ENCODE data around the gene CFI.

The CFI gene

GRCh38 chr4:109801895-109802319 is at the start of gene CFI:
Gene CFI, minus strand, starts transcription at chr4:109801999. Its CDS starts 28 bp downstream, at chr4:109801971.
- H3K36me3 ChIP-seq (ENCODE audit: control insufficient read depth in 1 of 2, insufficient read depth in 2 of 2, low read length in 2 of 2) = no peaks in the 10 kb centered on the region
- no peak within 1 kb of the TSS for H3K27ac ChIP-seq (ENCODE audit: low read depth, low read length)
- no peaks in the 10 kb centered on the region for H3K27me3 ChIP-seq (ENCODE audit: control insufficient read depth in 1 of 2, insufficient read depth in 2 of 2, low read length in 2 of 2)
- peak within 1 kb of the TSS; percentile 38 to 55 for H3K9ac ChIP-seq (ENCODE audit: low read depth in 1 of 2, low read length in 2 of 2)
- H3K9me3 ChIP-seq (ENCODE audit: control insufficient read depth in 1 of 2, low read length in 2 of 2) = peaks cover 0 to 5% of the 10 kb centered on the region in 2 donors
- peaks cover 0 to 8% of the 10 kb centered on the region in 2 donors for H3K4me1 ChIP-seq (ENCODE audit: control insufficient read depth in 1 of 2, insufficient read depth in 2 of 2, low read length in 2 of 2)
- H3K4me3 ChIP-seq (ENCODE audit: low read depth in 1 of 2, low read length in 2 of 2) = peak within 1 kb of the TSS; percentile 50 to 64

- Histone ChIP-seq H3K4me3 (ENCODE audit: low read depth in 1 of 2, low read length in 2 of 2) (no peak overlapping the region), H3K9me3 (ENCODE audit: control insufficient read depth in 1 of 2, low read length in 2 of 2) (no peaks in the 10 kb centered on the region), H3K27me3 (ENCODE audit: control insufficient read depth in 1 of 2, insufficient read depth in 2 of 2, low read length in 2 of 2) (no peaks in the 10 kb centered on the region), H3K4me1 (ENCODE audit: control insufficient read depth in 1 of 2, insufficient read depth in 2 of 2, low read length in 2 of 2) (peaks cover 0 to 7% of the 10 kb centered on the region in 2 donors), H3K9ac (ENCODE audit: low read depth in 1 of 2, low read length in 2 of 2) (no peak overlapping the region), H3K36me3 (ENCODE audit: control insufficient read depth in 1 of 2, insufficient read depth in 2 of 2, low read length in 2 of 2) (no peaks in the 10 kb centered on the region), H3K27ac (ENCODE audit: low read depth, low read length) (no peak overlapping the region)
Observed at GRCh38 chr4:109850601-109851000, 48.8 kb upstream of the CFI start.

GRCh38 chr4:109848501-109848900 is 46.7 kb upstream of the CFI start:
- no peaks in the 10 kb centered on the region for H3K27me3 ChIP-seq (ENCODE audit: control insufficient read depth in 1 of 2, insufficient read depth in 2 of 2, low read length in 2 of 2)
- peaks cover 0 to 7% of the 10 kb centered on the region in 2 donors for H3K4me1 ChIP-seq (ENCODE audit: control insufficient read depth in 1 of 2, insufficient read depth in 2 of 2, low read length in 2 of 2)
- H3K9me3 ChIP-seq (ENCODE audit: control insufficient read depth in 1 of 2, low read length in 2 of 2) = no peaks in the 10 kb centered on the region
- no peak overlapping the region for H3K4me3 ChIP-seq (ENCODE audit: low read depth in 1 of 2, low read length in 2 of 2)
- H3K27ac ChIP-seq (ENCODE audit: low read depth, low read length) = no peak overlapping the region
- no peak overlapping the region for H3K9ac ChIP-seq (ENCODE audit: low read depth in 1 of 2, low read length in 2 of 2)
- H3K36me3 ChIP-seq (ENCODE audit: control insufficient read depth in 1 of 2, insufficient read depth in 2 of 2, low read length in 2 of 2) = no peaks in the 10 kb centered on the region

GRCh38 chr4:109847896-109848442 is 46.2 kb upstream of the CFI start, which contains the start of gene LRIT3:
Gene LRIT3, plus strand, starts transcription at chr4:109848107. Its CDS starts 95 bp downstream, at chr4:109848202.
- Histone ChIP-seq H3K36me3 (ENCODE audit: control insufficient read depth in 1 of 2, insufficient read depth in 2 of 2, low read length in 2 of 2) (no peaks in the 10 kb centered on the region), H3K4me3 (ENCODE audit: low read depth in 1 of 2, low read length in 2 of 2) (no peak within 1 kb of the TSS), H3K27me3 (ENCODE audit: control insufficient read depth in 1 of 2, insufficient read depth in 2 of 2, low read length in 2 of 2) (no peaks in the 10 kb centered on the region), H3K9me3 (ENCODE audit: control insufficient read depth in 1 of 2, low read length in 2 of 2) (no peaks in the 10 kb centered on the region), H3K27ac (ENCODE audit: low read depth, low read length) (no peak within 1 kb of the TSS), H3K9ac (ENCODE audit: low read depth in 1 of 2, low read length in 2 of 2) (no peak within 1 kb of the TSS), H3K4me1 (ENCODE audit: control insufficient read depth in 1 of 2, insufficient read depth in 2 of 2, low read length in 2 of 2) (peaks cover 0 to 7% of the 10 kb centered on the region in 2 donors)

- Histone ChIP-seq H3K4me3 (ENCODE audit: low read depth in 1 of 2, low read length in 2 of 2) (no peak overlapping the region), H3K36me3 (ENCODE audit: control insufficient read depth in 1 of 2, insufficient read depth in 2 of 2, low read length in 2 of 2) (no peaks in the 10 kb centered on the region), H3K4me1 (ENCODE audit: control insufficient read depth in 1 of 2, insufficient read depth in 2 of 2, low read length in 2 of 2) (peaks cover 0 to 7% of the 10 kb centered on the region in 2 donors), H3K9ac (ENCODE audit: low read depth in 1 of 2, low read length in 2 of 2) (no peak overlapping the region), H3K27ac (ENCODE audit: low read depth, low read length) (no peak overlapping the region), H3K27me3 (ENCODE audit: control insufficient read depth in 1 of 2, insufficient read depth in 2 of 2, low read length in 2 of 2) (no peaks in the 10 kb centered on the region), H3K9me3 (ENCODE audit: control insufficient read depth in 1 of 2, low read length in 2 of 2) (no peaks in the 10 kb centered on the region)
Observed at GRCh38 chr4:109846395-109847098, 44.7 kb upstream of the CFI start.

GRCh38 chr4:109836985-109837384 is 35.2 kb upstream of the CFI start:
- Histone ChIP-seq H3K9ac (ENCODE audit: low read depth in 1 of 2, low read length in 2 of 2) (no peak overlapping the region), H3K4me3 (ENCODE audit: low read depth in 1 of 2, low read length in 2 of 2) (no peak overlapping the region), H3K36me3 (ENCODE audit: control insufficient read depth in 1 of 2, insufficient read depth in 2 of 2, low read length in 2 of 2) (no peaks in the 10 kb centered on the region), H3K27me3 (ENCODE audit: control insufficient read depth in 1 of 2, insufficient read depth in 2 of 2, low read length in 2 of 2) (no peaks in the 10 kb centered on the region), H3K9me3 (ENCODE audit: control insufficient read depth in 1 of 2, low read length in 2 of 2) (no peaks in the 10 kb centered on the region), H3K27ac (ENCODE audit: low read depth, low read length) (no peak overlapping the region), H3K4me1 (ENCODE audit: control insufficient read depth in 1 of 2, insufficient read depth in 2 of 2, low read length in 2 of 2) (no peaks in the 10 kb centered on the region)

- Histone ChIP-seq H3K9me3 (ENCODE audit: control insufficient read depth in 1 of 2, low read length in 2 of 2) (no peaks in the 10 kb centered on the region), H3K4me3 (ENCODE audit: low read depth in 1 of 2, low read length in 2 of 2) (no peak overlapping the region)
Observed at GRCh38 chr4:109833756-109834155, 32.0 kb upstream of the CFI start.

GRCh38 chr4:109827672-109828071 is 25.9 kb upstream of the CFI start, which contains the start of gene RRH:
Gene RRH, plus strand, starts transcription at chr4:109827972. Its CDS starts 56 bp downstream, at chr4:109828028.
- Histone ChIP-seq H3K4me3 (ENCODE audit: low read depth in 1 of 2, low read length in 2 of 2) (no peak within 1 kb of the TSS), H3K9me3 (ENCODE audit: control insufficient read depth in 1 of 2, low read length in 2 of 2) (no peaks in the 10 kb centered on the region), H3K27ac (ENCODE audit: low read depth, low read length) (no peak within 1 kb of the TSS), H3K9ac (ENCODE audit: low read depth in 1 of 2, low read length in 2 of 2) (no peak within 1 kb of the TSS), H3K4me1 (ENCODE audit: control insufficient read depth in 1 of 2, insufficient read depth in 2 of 2, low read length in 2 of 2) (no peaks in the 10 kb centered on the region), H3K27me3 (ENCODE audit: control insufficient read depth in 1 of 2, insufficient read depth in 2 of 2, low read length in 2 of 2) (no peaks in the 10 kb centered on the region), H3K36me3 (ENCODE audit: control insufficient read depth in 1 of 2, insufficient read depth in 2 of 2, low read length in 2 of 2) (peaks cover 9 to 17% of the 10 kb centered on the region in 2 donors)

More at GRCh38 chr4:109833756-109834155, 32.0 kb upstream of the CFI start:
- Histone ChIP-seq H3K4me1 (ENCODE audit: control insufficient read depth in 1 of 2, insufficient read depth in 2 of 2, low read length in 2 of 2) (no peaks in the 10 kb centered on the region), H3K9ac (ENCODE audit: low read depth in 1 of 2, low read length in 2 of 2) (no peak overlapping the region), H3K36me3 (ENCODE audit: control insufficient read depth in 1 of 2, insufficient read depth in 2 of 2, low read length in 2 of 2) (no peaks in the 10 kb centered on the region), H3K27me3 (ENCODE audit: control insufficient read depth in 1 of 2, insufficient read depth in 2 of 2, low read length in 2 of 2) (no peaks in the 10 kb centered on the region), H3K27ac (ENCODE audit: low read depth, low read length) (no peak overlapping the region)

GRCh38 chr4:109826719-109827118 is 24.9 kb upstream of the CFI start:
- Histone ChIP-seq H3K27ac (ENCODE audit: low read depth, low read length) (no peak overlapping the region), H3K27me3 (ENCODE audit: control insufficient read depth in 1 of 2, insufficient read depth in 2 of 2, low read length in 2 of 2) (no peaks in the 10 kb centered on the region), H3K36me3 (ENCODE audit: control insufficient read depth in 1 of 2, insufficient read depth in 2 of 2, low read length in 2 of 2) (peaks cover 9 to 22% of the 10 kb centered on the region in 2 donors), H3K4me1 (ENCODE audit: control insufficient read depth in 1 of 2, insufficient read depth in 2 of 2, low read length in 2 of 2) (no peaks in the 10 kb centered on the region), H3K9ac (ENCODE audit: low read depth in 1 of 2, low read length in 2 of 2) (no peak overlapping the region), H3K4me3 (ENCODE audit: low read depth in 1 of 2, low read length in 2 of 2) (no peak overlapping the region), H3K9me3 (ENCODE audit: control insufficient read depth in 1 of 2, low read length in 2 of 2) (no peaks in the 10 kb centered on the region)

GRCh38 chr4:109821185-109821584 is 19.4 kb upstream of the CFI start:
- H3K4me3 ChIP-seq (ENCODE audit: low read depth in 1 of 2, low read length in 2 of 2) = no peak overlapping the region
- peaks cover 8 to 16% of the 10 kb centered on the region in 2 donors for H3K4me1 ChIP-seq (ENCODE audit: control insufficient read depth in 1 of 2, insufficient read depth in 2 of 2, low read length in 2 of 2)
- H3K36me3 ChIP-seq (ENCODE audit: control insufficient read depth in 1 of 2, insufficient read depth in 2 of 2, low read length in 2 of 2) = peaks cover 18 to 36% of the 10 kb centered on the region in 2 donors
- H3K9ac ChIP-seq (ENCODE audit: low read depth in 1 of 2, low read length in 2 of 2) = no peak overlapping the region
- no peak overlapping the region for H3K27ac ChIP-seq (ENCODE audit: low read depth, low read length)
- no peaks in the 10 kb centered on the region for H3K9me3 ChIP-seq (ENCODE audit: control insufficient read depth in 1 of 2, low read length in 2 of 2)
- H3K27me3 ChIP-seq (ENCODE audit: control insufficient read depth in 1 of 2, insufficient read depth in 2 of 2, low read length in 2 of 2) = no peaks in the 10 kb centered on the region
